GM19099 (cell line): ENCODE data around the gene ADK.

ENCODE experiments used
- POLR2A ChIP-seq: IDR thresholded peaks from 3 replicates; pipeline ENCODE4 v1.6.1; 2011; ENCODE audit warnings: low read depth; ENCODE audit not compliant: insufficient read length; ENCODE audit errors: extremely low read depth

Gene ADK

GRCh38 chr10:74480778-74481177, 329.8 kb downstream of the ADK start:
- TF ChIP-seq POLR2A: no peak

DNA sequence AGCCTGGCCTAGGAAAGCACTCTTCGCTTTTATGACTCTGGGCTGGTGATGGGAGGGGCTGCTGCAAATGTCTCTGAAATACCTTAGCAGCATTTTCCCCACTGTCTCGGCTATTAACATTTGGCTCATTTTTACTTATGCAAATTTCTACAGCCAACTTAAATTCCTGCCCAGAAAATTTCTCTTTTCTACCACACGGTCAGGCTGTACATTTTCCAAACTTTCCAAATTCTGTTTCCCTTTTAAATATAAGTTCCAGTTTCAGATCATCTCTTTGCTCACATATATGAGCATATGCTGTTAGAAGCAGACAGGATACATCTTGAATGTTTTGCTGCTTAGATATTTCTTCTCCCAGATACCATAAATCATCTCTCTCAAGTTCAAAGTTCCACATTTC, 332.3 kb downstream of the ADK start:
- TF ChIP-seq POLR2A: no peak

- no peak for TF ChIP-seq POLR2A
These were observed 334.3 kb downstream of the ADK start for GRCh38 chr10:74485283-74485682.

DNA sequence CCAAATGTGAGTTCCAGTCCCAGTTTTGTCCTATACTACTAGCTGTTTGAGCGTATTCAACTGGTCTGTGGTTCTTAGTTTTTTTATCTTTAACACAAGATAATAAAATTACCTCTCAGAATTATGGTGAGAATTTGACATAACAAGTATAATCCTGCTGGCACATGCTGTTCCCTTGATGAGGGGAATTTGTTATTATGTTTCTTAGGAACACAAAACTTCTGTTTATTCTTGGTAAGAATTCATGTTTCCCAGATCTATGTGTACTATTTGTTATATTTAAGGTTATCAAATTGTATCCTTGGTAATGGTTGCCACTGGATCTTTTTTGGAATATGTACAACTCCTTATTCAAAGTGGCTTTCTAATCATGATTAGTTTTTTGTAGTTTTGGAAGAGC, 335.6 kb downstream of the ADK start:
- TF ChIP-seq POLR2A: no peak

DNA sequence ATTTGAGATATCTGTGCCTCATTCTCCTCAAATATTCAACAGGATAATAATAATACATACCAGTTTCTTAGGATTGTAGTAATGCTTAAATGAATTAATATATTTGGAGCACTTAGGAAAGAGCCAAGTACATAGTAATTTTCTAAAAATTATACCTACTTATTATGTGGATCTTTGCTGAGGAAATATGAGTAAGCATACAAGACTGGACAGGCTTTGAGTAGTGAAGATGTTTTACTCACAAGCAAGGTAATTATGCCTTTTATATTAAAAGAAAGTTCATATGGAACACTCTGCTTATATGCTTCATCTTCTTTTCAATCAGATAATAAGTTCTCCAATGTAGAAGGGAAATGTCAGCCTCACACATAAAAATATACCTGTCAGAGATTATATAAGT, 337.9 kb downstream of the ADK start:
- no peak for TF ChIP-seq POLR2A

GRCh38 chr10:74490551-74490950, 339.5 kb downstream of the ADK start:
- no peak for TF ChIP-seq POLR2A

- TF ChIP-seq POLR2A: no peak
These were observed 340.0 kb downstream of the ADK start for GRCh38 chr10:74491014-74491413.

DNA sequence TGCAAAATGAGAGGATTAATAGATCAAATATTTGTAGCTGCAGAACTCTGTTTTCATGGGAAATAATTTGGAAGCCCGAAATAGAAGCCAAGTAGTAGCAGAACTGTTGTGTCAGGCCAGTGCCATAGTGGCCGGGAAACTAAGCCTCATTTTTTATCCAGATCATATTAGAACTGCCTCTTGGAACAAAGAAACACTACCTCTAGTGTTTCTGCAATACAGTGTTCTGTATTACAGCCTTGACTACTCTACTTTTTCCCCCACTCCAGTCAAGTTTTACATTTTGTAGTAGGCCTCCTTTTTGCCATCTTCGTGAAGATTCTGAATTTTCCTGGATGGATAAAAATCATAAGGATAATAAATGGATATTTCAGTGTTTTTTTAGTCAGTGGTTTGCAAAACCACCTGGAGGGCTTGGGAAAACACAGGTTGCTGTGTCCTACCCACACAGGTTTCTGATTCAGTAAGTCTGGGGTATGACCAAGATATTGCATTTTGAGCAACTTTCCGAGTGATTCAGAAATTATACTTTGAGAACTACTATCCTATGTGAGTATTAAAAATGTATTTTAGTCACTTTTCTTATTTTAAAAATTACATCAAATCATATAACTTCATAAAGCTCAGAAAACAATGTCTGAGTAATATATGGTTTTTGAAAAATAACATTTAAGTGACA, 349.1 kb downstream of the ADK start:
- TF ChIP-seq POLR2A: no peak

GRCh38 chr10:74500816-74501215, 349.8 kb downstream of the ADK start:
- no peak for TF ChIP-seq POLR2A

- no peak for TF ChIP-seq POLR2A
These were observed 352.1 kb downstream of the ADK start for GRCh38 chr10:74502963-74503608.

DNA sequence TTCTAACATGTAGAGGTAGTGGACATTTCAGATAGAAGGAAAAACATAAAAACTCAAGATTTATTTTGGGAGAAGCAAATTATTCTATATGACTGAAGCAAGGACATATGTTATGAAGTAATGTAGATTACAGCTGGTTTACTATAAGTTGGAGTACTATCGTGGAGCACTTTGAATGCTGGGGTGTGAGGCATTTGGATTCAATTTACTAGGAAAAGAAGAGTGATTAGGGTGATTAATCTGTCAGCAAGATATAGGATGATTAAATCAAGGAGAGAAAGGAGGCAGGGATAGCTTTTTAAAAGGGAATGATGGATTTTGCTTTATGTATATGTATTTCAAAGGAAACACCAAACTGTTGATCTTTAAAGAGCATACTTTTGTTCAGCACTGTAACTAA, 356.9 kb downstream of the ADK start:
- TF ChIP-seq POLR2A: no peak

DNA sequence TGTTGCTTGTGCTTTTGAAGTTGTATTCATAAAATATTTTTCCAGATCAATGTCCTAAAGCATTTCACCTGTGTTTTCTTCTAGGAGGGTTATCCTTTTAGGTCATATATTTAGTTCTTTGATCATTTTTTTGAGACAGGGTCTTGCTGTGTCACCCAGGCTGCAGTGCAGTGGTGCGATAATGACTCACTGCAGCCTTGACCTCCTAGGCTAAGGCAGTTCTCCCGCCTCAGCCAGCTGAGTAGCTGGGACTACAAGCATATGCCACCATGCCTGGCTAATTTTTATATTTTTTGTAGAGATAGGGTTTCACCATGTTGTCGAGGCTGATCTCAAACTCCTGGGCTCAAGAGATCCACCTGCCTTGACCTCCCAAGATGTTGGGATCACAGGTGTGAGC, 359.6 kb downstream of the ADK start:
- TF ChIP-seq POLR2A: no peak

DNA sequence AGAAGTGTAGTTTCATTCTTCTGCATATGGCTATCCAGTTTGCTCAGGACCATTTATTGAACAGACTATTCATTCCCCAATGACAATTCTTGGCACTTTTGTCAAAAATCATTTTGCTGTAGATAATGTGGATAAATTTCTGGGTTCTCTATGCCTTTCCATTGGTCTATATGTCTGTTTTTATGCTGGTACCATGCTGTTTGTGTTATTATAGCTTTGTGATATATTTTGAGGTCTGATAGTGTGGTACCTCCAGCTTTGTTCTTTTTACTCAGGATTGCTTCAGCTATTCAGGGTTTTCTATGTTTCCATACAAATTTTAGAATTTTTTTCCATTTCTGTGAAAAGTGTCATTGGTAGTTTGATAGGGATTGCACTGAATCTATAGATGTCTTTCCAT, 360.0 kb downstream of the ADK start:
- TF ChIP-seq POLR2A: no peak

- TF ChIP-seq POLR2A: no peak
These were observed 363.3 kb downstream of the ADK start for GRCh38 chr10:74514322-74514721.

GRCh38 chr10:74518061-74518460, 367.0 kb downstream of the ADK start:
- no peak for TF ChIP-seq POLR2A

GRCh38 chr10:74521526-74521925, 370.5 kb downstream of the ADK start:
- no peak for TF ChIP-seq POLR2A

DNA sequence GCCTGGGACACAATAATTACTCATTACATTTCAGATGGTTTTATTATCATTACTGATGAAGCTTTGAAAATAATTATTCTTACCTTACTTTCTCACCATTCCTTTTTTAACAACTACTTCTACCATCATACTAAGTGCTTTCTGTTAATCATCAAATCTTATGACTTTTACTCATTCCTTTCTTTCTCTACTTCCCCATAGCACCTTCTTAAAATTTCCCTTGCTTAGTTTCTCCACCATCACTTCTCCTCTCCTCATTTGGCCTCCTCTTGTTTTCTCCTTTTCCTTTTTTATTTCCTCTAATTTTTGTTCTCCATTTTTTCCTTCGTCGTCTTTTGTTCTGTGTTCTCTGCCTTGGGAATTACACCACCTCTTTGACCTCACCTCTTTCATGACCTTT, 372.2 kb downstream of the ADK start:
- TF ChIP-seq POLR2A: no peak

- no peak for TF ChIP-seq POLR2A
These were observed 374.9 kb downstream of the ADK start for GRCh38 chr10:74525885-74526284.

GRCh38 chr10:74529205-74529604, 378.2 kb downstream of the ADK start:
- no peak for TF ChIP-seq POLR2A
